K562 (cell line): ENCODE measurements around the gene LIMS1. TPM values are rescaled to one million over a fixed set of nuclear protein-coding genes. Genes with fewer than 3 reads are reported as not detected.

Experiments used
- BHLHE40 ChIP-seq: IDR thresholded peaks from 2 replicates; pipeline ENCODE4 v1.6.1; 2011; ENCODE audit warnings: low read length, improper control_type of control experiment
- CTBP1 ChIP-seq: fragments of 450-650 bp; IDR thresholded peaks from 2 replicates; pipeline ENCODE4 v1.6.1; 2016; ENCODE audit warnings: borderline replicate concordance
- EHMT2 ChIP-seq: fragments of 450-650 bp; IDR thresholded peaks from 2 replicates; pipeline ENCODE4 v1.6.1; 2018; ENCODE audit warnings: antibody characterized with exemption
- KLF1 ChIP-seq: fragments of 450-650 bp; IDR thresholded peaks from 2 replicates; pipeline ENCODE4 v1.6.1; 2016; ENCODE audit warnings: missing genetic modification characterization, missing compliant biosample characterization
- MYNN ChIP-seq, 2 experiments: sonication (generic); formaldehyde crosslinking in 1 of 2; IDR thresholded peaks; 2 replicates each; pipeline versions ENCODE4 v1.5.0 to v1.6.1; 2016 to 2020; ENCODE audit warnings: antibody characterized with exemption in 1 of 2, missing genetic modification reagents in 1 of 2
- ZEB2 ChIP-seq: fragments of 450-650 bp; IDR thresholded peaks from 2 replicates; pipeline ENCODE4 v1.6.1; 2016
- ZNF384 ChIP-seq: IDR thresholded peaks from 2 replicates; pipeline ENCODE4 v1.6.1; 2012; ENCODE audit warnings: low read depth, low read length, improper control_type of control experiment
- polyA plus RNA-seq, 8 experiments: library from polyadenylated mRNA; depleted of rRNA in 4 of 8; stranded (reverse) in 5 of 8; unstranded in 3 of 8; fragments of >200 nt; fragmentation: Nextera tagmentation in 2 of 8; fragmentation: Illumina TruSeq in 1 of 8; extraction: Ambion mirVana in 2 of 8; extraction: Trizol in 1 of 8; gene quantifications; 2 replicates each; pipeline versions ENCODE4 v1.2.1 to v1.2.3, GENCODE V29; 2011 to 2014; ENCODE audit warnings: inconsistent platforms in 1 of 8, missing spikeins in 1 of 8
- total RNA-seq, 7 experiments: library from RNA; depleted of rRNA in 6 of 7; stranded (reverse); fragments of >200 nt in 6 of 7; fragmentation: Illumina TruSeq in 2 of 7; extraction: Trizol in 2 of 7; gene quantifications; 2 replicates each; pipeline versions ENCODE4 v1.2.1 to v1.2.3, GENCODE V29; 2011 to 2021; ENCODE audit warnings: low replicate concordance in 1 of 7
- TF ChIP-seq, protein P1 (sequence below): fragments of 450-650 bp; formaldehyde crosslinking; IDR thresholded peaks from 2 replicates; pipeline ENCODE4 v1.4.0; 2020; ENCODE audit warnings: mild to moderate bottlenecking, moderate library complexity
- TF ChIP-seq, protein P2 (sequence below), 2 experiments: fragments of 450-650 bp; formaldehyde crosslinking in 1 of 2; IDR thresholded peaks; 2 replicates each; pipeline versions ENCODE4 v1.4.0 to v1.6.1; 2014 to 2020; ENCODE audit warnings: mild to moderate bottlenecking in 2 of 2, borderline replicate concordance in 1 of 2, low read depth in 1 of 2
- TF ChIP-seq, protein P3 (sequence below), 3 experiments: IDR thresholded peaks in 2 of 3; conservative IDR thresholded peaks in 1 of 3; 2 replicates each; pipeline ENCODE4 v1.5.1; 2011 to 2012; ENCODE audit warnings: low read length in 3 of 3, mild to moderate bottlenecking in 3 of 3, control low read depth in 2 of 3, improper control_type of control experiment in 1 of 3, inconsistent platforms in 1 of 3, low read depth in 1 of 3, mixed read lengths in 1 of 3, moderate library complexity in 1 of 3; ENCODE audit not compliant: insufficient read depth in 2 of 3
- TF ChIP-seq, protein P4 (sequence below): IDR thresholded peaks from 2 replicates; pipeline ENCODE4 v1.6.1; 2012; ENCODE audit warnings: low read depth, low read length, improper control_type of control experiment, borderline replicate concordance
- TF ChIP-seq, protein P5 (sequence below): sonication (generic); IDR thresholded peaks from 2 replicates; pipeline ENCODE4 v1.6.1; 2016

Gene LIMS1
- total and polyA plus RNA-seq, 9 of the 15 experiments (the other 6 are each of a cell fraction or from before 2014, with no cell fraction given) = 52.8 to 134 (median 81.0) TPM

DNA sequence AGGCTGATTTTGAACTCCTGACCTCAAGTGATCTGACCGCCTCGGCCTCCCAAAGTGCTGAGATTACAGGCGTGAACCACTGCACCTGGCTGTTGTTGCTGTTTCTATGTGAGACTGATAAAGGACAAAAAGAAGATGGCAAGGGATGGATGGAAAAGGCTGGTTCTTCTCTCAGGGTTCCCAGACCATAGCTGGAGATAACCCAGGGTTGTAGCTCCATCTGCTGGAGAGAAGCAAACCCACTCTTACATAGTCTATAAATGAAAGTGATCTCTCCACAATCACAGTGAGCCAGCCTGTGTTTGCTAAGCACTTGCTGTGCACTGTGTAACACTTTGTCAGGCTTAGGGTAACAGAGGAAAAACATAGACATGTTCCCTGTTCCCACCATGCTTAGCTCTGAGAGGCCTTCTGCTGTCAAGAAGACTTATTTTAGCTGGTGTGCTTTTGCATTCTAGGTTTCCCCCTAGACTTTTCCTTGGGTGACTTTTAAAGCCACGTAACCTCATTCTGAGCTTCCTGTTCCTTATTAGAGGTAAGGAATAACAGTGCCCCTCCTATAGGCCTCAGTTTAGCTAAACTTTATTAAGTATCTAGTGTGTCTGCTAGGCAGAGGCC is 49.7 kb downstream of the LIMS1 start (continued):
- TF ChIP-seq, protein P1, sequence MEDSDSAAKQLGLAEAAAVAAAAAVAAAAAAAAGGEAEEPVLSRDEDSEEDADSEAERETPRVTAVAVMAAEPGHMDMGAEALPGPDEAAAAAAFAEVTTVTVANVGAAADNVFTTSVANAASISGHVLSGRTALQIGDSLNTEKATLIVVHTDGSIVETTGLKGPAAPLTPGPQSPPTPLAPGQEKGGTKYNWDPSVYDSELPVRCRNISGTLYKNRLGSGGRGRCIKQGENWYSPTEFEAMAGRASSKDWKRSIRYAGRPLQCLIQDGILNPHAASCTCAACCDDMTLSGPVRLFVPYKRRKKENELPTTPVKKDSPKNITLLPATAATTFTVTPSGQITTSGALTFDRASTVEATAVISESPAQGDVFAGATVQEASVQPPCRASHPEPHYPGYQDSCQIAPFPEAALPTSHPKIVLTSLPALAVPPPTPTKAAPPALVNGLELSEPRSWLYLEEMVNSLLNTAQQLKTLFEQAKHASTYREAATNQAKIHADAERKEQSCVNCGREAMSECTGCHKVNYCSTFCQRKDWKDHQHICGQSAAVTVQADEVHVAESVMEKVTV (CRISPR knock-in tag) = peak; percentile 65
- TF ChIP-seq EHMT2 (0 out of 2 replicates have a peak, but pooled peaks have one; percentile 50), CTBP1 (peak; percentile 62), KLF1 (no peak), ZNF384 (0 out of 2 replicates have a peak, but pooled peaks have one; percentile 23), ZEB2 (0 out of 2 replicates have a peak, but pooled peaks have one; percentile 37), BHLHE40 (peak; percentile 19; the same call in 1 of the 2 replicates), MYNN (IDR thresholded peaks at IDR 0.05) (peak; percentile 36; the same call in 1 of the 2 replicates), MYNN (CRISPR knock-in tag; IDR thresholded peaks at IDR 0.05) (no peak)
- TF ChIP-seq, protein P2, sequence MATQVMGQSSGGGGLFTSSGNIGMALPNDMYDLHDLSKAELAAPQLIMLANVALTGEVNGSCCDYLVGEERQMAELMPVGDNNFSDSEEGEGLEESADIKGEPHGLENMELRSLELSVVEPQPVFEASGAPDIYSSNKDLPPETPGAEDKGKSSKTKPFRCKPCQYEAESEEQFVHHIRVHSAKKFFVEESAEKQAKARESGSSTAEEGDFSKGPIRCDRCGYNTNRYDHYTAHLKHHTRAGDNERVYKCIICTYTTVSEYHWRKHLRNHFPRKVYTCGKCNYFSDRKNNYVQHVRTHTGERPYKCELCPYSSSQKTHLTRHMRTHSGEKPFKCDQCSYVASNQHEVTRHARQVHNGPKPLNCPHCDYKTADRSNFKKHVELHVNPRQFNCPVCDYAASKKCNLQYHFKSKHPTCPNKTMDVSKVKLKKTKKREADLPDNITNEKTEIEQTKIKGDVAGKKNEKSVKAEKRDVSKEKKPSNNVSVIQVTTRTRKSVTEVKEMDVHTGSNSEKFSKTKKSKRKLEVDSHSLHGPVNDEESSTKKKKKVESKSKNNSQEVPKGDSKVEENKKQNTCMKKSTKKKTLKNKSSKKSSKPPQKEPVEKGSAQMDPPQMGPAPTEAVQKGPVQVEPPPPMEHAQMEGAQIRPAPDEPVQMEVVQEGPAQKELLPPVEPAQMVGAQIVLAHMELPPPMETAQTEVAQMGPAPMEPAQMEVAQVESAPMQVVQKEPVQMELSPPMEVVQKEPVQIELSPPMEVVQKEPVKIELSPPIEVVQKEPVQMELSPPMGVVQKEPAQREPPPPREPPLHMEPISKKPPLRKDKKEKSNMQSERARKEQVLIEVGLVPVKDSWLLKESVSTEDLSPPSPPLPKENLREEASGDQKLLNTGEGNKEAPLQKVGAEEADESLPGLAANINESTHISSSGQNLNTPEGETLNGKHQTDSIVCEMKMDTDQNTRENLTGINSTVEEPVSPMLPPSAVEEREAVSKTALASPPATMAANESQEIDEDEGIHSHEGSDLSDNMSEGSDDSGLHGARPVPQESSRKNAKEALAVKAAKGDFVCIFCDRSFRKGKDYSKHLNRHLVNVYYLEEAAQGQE (IDR thresholded peaks at IDR 0.05; ENCODE audit: borderline replicate concordance) = peak; percentile 90
- TF ChIP-seq, protein P2 (CRISPR knock-in tag; IDR thresholded peaks at IDR 0.05; ENCODE audit: low read depth) = no peak
- TF ChIP-seq, protein P3, sequence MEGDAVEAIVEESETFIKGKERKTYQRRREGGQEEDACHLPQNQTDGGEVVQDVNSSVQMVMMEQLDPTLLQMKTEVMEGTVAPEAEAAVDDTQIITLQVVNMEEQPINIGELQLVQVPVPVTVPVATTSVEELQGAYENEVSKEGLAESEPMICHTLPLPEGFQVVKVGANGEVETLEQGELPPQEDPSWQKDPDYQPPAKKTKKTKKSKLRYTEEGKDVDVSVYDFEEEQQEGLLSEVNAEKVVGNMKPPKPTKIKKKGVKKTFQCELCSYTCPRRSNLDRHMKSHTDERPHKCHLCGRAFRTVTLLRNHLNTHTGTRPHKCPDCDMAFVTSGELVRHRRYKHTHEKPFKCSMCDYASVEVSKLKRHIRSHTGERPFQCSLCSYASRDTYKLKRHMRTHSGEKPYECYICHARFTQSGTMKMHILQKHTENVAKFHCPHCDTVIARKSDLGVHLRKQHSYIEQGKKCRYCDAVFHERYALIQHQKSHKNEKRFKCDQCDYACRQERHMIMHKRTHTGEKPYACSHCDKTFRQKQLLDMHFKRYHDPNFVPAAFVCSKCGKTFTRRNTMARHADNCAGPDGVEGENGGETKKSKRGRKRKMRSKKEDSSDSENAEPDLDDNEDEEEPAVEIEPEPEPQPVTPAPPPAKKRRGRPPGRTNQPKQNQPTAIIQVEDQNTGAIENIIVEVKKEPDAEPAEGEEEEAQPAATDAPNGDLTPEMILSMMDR (IDR thresholded peaks at IDR 0.05 in 2 of 3, conservative IDR thresholded peaks at IDR 0.05 in 1 of 3; ENCODE audit: insufficient read depth in 2 of 3, low read depth in 1 of 3, low read length in 3 of 3) = peak; percentile 78 to 92 (median 81)
- TF ChIP-seq, protein P4, sequence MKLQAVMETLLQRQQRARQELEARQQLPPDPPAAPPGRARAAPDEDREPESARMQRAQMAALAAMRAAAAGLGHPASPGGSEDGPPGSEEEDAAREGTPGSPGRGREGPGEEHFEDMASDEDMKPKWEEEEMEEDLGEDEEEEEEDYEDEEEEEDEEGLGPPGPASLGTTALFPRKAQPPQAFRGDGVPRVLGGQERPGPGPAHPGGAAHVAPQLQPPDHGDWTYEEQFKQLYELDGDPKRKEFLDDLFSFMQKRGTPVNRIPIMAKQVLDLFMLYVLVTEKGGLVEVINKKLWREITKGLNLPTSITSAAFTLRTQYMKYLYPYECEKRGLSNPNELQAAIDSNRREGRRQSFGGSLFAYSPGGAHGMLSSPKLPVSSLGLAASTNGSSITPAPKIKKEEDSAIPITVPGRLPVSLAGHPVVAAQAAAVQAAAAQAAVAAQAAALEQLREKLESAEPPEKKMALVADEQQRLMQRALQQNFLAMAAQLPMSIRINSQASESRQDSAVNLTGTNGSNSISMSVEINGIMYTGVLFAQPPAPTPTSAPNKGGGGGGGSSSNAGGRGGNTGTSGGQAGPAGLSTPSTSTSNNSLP = peak; percentile 70; the same call in 1 of the 2 replicates
- TF ChIP-seq, protein P5, sequence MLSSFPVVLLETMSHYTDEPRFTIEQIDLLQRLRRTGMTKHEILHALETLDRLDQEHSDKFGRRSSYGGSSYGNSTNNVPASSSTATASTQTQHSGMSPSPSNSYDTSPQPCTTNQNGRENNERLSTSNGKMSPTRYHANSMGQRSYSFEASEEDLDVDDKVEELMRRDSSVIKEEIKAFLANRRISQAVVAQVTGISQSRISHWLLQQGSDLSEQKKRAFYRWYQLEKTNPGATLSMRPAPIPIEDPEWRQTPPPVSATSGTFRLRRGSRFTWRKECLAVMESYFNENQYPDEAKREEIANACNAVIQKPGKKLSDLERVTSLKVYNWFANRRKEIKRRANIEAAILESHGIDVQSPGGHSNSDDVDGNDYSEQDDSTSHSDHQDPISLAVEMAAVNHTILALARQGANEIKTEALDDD = peak; percentile 19; the same call in 1 of the 2 replicates
